ENCODE results near the gene TNXB.
A peak's percentile ranks its signal among the peaks of the same experiment; 100 is the strongest.
"Not testable (repeated sequence)": the region's sequence is repeated elsewhere in the genome, so short reads cannot be mapped to it uniquely, and the experiment has no call there.

The TNXB gene

DNA sequence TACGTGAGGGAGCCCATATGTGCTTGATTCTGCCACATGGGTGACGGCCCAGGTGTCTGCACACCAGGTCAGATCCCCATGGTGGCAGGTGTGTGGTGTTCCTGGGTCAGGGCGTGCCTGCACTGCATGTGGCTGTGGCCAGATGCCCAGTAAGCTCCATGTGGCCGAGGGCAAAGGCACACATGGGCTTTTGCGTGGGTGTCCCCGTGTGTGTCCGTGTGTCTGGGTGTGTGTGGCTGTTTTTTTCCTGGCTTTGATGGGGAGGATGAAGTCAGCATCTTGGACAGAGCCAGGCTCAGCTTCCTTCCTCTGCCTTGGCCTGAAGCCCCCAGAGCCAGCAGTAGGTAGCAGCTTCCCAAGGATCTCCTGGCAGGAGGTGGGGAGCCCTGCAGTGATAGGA, 1.5 kb upstream of the TNXB start:
- no peak for DNase-seq (ENCODE audit: low read depth)
- H3K4me3 ChIP-seq (ENCODE audit: control insufficient read depth, low read depth, low read length), result no peak overlapping the region
- TF ChIP-seq, protein P1, sequence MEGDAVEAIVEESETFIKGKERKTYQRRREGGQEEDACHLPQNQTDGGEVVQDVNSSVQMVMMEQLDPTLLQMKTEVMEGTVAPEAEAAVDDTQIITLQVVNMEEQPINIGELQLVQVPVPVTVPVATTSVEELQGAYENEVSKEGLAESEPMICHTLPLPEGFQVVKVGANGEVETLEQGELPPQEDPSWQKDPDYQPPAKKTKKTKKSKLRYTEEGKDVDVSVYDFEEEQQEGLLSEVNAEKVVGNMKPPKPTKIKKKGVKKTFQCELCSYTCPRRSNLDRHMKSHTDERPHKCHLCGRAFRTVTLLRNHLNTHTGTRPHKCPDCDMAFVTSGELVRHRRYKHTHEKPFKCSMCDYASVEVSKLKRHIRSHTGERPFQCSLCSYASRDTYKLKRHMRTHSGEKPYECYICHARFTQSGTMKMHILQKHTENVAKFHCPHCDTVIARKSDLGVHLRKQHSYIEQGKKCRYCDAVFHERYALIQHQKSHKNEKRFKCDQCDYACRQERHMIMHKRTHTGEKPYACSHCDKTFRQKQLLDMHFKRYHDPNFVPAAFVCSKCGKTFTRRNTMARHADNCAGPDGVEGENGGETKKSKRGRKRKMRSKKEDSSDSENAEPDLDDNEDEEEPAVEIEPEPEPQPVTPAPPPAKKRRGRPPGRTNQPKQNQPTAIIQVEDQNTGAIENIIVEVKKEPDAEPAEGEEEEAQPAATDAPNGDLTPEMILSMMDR (conservative IDR thresholded peaks at IDR 0.05; ENCODE audit: control insufficient read depth, insufficient read depth, low read depth, low read length), result no peak

DNA sequence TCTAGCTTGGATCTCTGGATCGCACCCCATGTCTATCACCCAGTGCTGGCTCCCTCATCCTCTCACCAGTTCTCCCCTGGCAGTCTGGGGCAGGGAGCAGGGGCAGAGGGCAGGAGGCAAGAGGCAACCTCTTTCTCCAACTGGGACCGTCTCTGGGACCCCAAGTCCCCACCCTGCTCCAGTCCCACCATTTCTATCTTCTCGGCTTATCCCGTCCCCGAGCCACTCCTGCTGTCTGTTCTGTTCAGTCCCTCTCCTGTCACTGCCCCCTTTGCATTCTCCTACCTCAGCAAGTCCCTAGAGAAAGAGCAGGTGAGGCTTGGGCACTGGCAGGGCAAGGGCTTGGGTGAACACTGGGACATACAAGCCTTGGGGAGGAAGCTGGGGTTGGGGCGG, 625 bp upstream of the TNXB start:
- no peak for DNase-seq (ENCODE audit: low read depth)
- H3K4me3 ChIP-seq (ENCODE audit: control insufficient read depth, low read depth, low read length), result no peak overlapping the region
- TF ChIP-seq, protein P1 (conservative IDR thresholded peaks at IDR 0.05; ENCODE audit: control insufficient read depth, insufficient read depth, low read depth, low read length), result no peak

DNA sequence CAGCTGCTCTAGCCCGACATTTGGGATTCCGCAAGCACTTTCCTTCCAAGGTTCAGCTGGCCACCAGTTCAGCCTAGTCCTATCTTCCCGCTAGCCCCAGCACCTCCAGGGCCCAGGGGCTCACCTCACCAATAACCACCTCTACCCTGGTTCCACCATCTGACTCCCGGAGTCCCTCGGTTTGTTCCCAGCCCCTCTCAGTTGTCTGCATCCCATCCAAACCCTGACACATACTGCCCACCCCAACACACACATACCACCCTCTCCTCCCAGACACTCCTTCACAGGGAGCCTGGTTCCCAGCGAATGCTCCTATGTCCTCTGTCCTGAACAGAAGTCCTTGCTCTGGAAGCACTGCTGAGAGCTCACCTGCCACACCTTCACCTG, 418 bp downstream of the TNXB start:
- TF ChIP-seq, protein P1 (conservative IDR thresholded peaks at IDR 0.05; ENCODE audit: control insufficient read depth, insufficient read depth, low read depth, low read length), result no peak
- no peak overlapping the region for H3K4me3 ChIP-seq (ENCODE audit: control insufficient read depth, low read depth, low read length)
- DNase-seq (ENCODE audit: low read depth), result no peak

DNA sequence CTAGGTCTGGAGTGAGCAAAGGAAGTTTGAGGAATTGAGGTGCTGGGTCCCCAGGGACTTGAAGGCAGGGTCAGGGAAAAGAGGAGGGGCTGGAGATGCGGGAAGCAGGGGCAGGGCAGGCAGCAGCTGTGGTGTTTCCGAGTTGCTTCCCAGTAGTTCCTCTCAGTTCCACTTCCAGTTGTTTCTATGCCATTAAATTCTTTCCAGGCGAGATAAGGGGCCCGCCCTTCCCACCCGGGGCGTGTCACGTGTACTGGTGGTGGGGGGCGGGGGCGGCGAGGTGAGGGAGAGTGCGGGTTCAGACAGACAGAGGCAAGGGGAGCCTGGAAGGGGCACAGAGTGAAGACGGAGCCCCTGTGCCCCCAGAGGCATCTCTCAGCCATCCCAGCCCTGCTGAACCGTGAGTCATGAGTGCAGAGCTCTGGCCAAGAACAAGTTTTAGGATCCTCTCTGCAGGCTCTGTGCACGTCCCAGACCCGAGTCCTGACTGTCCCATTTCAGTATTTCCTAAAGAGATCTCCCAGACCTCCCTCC, 977 bp downstream of the TNXB start:
- peak; percentile 55 for DNase-seq (ENCODE audit: low read depth)
- TF ChIP-seq, protein P1 (conservative IDR thresholded peaks at IDR 0.05; ENCODE audit: control insufficient read depth, insufficient read depth, low read depth, low read length), result no peak
- H3K4me3 ChIP-seq (ENCODE audit: control insufficient read depth, low read depth, low read length), result no peak overlapping the region

DNA sequence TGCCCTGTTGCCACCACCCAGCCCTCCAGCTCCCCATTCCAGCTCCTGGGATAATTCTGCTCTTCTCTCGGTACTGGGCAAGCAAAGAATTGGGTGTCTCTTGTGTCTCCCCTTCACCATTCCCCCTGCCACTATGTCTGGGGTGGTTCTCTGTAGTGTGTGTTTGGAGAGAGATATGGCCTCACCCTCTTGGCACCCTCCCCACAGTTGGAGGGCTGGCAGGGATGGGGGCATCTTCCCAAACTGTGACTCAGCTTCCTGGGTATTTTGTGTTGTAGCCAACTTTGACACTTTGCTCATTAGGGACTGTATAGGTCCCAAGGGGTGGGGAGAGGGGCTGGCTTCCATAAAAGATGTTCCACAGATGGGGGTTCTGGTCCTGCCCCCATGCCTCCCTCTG, 1.7 kb downstream of the TNXB start:
- H3K4me3 ChIP-seq (ENCODE audit: control insufficient read depth, low read depth, low read length), result no peak overlapping the region
- DNase-seq (ENCODE audit: low read depth), result no peak
- TF ChIP-seq, protein P1 (conservative IDR thresholded peaks at IDR 0.05; ENCODE audit: control insufficient read depth, insufficient read depth, low read depth, low read length), result no peak

DNA sequence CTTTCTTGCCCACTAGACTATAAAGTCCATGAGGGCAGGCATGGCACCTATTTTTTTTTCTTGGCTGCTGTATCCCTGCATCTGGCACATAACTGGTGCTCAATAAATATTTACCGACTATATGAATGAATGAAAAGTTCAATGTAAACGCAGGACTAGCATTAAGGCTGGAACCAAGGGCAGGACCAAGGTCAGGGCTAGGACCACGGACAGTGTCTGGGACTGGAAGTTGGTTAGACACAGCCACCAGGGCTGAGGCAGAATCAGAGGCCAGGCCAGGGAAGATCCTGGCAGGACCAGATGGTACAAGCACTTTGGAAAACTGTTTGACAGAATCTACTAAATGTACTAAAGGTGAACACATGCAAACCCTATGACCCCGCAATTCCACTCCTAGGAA, 3.7 kb downstream of the TNXB start:
- TF ChIP-seq, protein P1 (conservative IDR thresholded peaks at IDR 0.05; ENCODE audit: control insufficient read depth, insufficient read depth, low read depth, low read length), result no peak

DNA sequence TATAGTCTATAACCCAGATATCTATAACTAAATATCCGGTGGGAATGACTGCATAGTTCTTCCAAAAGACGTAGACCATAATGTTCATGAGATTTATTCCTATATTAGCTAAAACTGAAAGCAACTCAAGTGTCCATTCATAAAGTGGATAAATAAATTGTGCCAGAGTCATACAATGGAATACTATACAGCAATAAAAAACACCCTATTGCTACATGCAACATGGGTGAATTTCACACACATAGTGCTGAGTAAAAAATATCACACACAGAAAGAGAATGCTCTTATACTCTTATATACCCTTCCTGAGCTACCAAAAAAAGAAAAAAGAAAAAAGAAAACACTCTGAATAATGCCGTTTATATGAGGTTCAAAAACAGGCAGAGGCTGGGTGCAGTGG, 6.9 kb downstream of the TNXB start:
- TF ChIP-seq, protein P1 (conservative IDR thresholded peaks at IDR 0.05; ENCODE audit: control insufficient read depth, insufficient read depth, low read depth, low read length), result no peak
- DNase-seq (ENCODE audit: low read depth), result no peak
- H3K4me3 ChIP-seq (ENCODE audit: control insufficient read depth, low read depth, low read length), result no peak overlapping the region

More for the DNA sequence above, 3.7 kb downstream of the TNXB start:
- DNase-seq (ENCODE audit: low read depth), result no peak
- H3K4me3 ChIP-seq (ENCODE audit: control insufficient read depth, low read depth, low read length), result no peak overlapping the region

DNA sequence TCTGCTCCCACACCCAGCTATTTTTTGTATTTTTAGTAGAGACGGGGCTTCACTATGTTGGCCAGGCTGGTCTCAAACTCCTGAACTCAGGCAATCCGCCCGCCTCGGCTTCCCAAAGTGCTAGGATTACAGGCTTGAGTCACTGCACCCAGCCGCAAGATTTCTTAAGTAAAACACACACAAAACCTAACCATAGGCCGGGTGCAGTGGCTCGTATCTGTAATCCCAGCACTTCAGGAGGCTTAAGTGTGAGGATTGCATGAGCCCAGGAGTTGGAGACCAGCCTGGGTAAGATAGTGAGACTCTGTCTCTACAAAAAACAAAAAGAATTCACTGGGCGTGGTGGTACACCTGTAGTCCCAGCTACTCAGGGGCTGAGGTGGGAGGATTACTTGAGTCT, 8.9 kb downstream of the TNXB start:
- DNase-seq (ENCODE audit: low read depth); H3K4me3 ChIP-seq (ENCODE audit: control insufficient read depth, low read depth, low read length): not testable (repeated sequence)

Data from fibroblast of mammary gland (primary cell).